Esophagus squamous epithelium (tissue), 5 donors: ENCODE data around the gene AADACL4. TPM values are rescaled to one million over a fixed set of nuclear protein-coding genes. Genes with fewer than 3 reads are reported as not detected.

Source experiments
- DNase-seq: peaks from one replicate; lab custom pipeline; 2025; lab: John Stamatoyannopoulos, UW
- H3K27ac ChIP-seq, 4 donors: fragments of 200-600 bp; sonication (generic); one replicate each; pipeline ENCODE4 v1.5.1; 2016 to 2019; ENCODE audit warnings: mild to moderate bottlenecking in 1 of 4
- H3K27me3 ChIP-seq, 4 donors: fragments of 200-600 bp; sonication (generic); 1 replicate in 3 of 4; 2 replicates in 1 of 4; pipeline versions ENCODE4 v1.5.1 to v1.6.0; 2017 to 2021; ENCODE audit warnings: antibody characterized with exemption in 1 of 4
- H3K36me3 ChIP-seq, 3 donors: fragments of 200-600 bp; sonication (generic); one replicate each; pipeline ENCODE4 v1.5.1; 2016 to 2019
- H3K4me1 ChIP-seq, 3 donors: fragments of 200-600 bp; sonication (generic); one replicate each; pipeline ENCODE4 v1.5.1; 2017 to 2019
- H3K4me3 ChIP-seq, 4 donors: fragments of 200-600 bp; sonication (generic); 1 replicate in 3 of 4; 2 replicates in 1 of 4; pipeline ENCODE4 v1.5.1; 2016 to 2019; ENCODE audit warnings: mild to moderate bottlenecking in 2 of 4, moderate library complexity in 1 of 4
- H3K9me3 ChIP-seq, 3 donors: fragments of 200-600 bp; sonication (generic); one replicate each; pipeline ENCODE4 v1.5.1; 2016 to 2019
- POLR2A ChIP-seq, 4 donors: fragments of 450-650 bp; IDR thresholded peaks; one replicate each; pipeline ENCODE4 v1.6.1; 2017; ENCODE audit warnings: antibody characterized with exemption in 4 of 4, mild to moderate bottlenecking in 4 of 4, moderate library complexity in 3 of 4
- whole genome bisulfite sequencing, 2 donors: methylation state at CpG; one replicate each; pipeline ENCODE4 v1.1.5; 2018; 5-methylcytosine and 5-hydroxymethylcytosine counted together
- intact Hi-C: fragments of 100-400 bp; cut with DNase I; formaldehyde crosslinking; loops from one replicate; pipeline ENCODE4 v1.15.0; 2022
- total RNA-seq, 4 donors: library from RNA; depleted of rRNA; stranded (reverse); fragments of >200 nt; gene quantifications; one replicate each; pipeline ENCODE4 v1.1.0, GENCODE V29; 2016
- TF ChIP-seq, protein P1 (sequence below), 6 experiments: fragments of 450-650 bp in 4 of 6; fragments of 200-600 bp in 2 of 6; sonication (generic) in 2 of 6; IDR thresholded peaks; one replicate each; pipeline ENCODE4 v1.5.1; 2016 to 2019; ENCODE audit warnings: antibody characterized with exemption in 6 of 6, mild to moderate bottlenecking in 4 of 6, moderate library complexity in 4 of 6
- donor health status: DM: yes; HTN: yes; CAD: no.

Gene AADACL4
- total RNA-seq, 4 donors from 2014 or later = not detected

DNA sequence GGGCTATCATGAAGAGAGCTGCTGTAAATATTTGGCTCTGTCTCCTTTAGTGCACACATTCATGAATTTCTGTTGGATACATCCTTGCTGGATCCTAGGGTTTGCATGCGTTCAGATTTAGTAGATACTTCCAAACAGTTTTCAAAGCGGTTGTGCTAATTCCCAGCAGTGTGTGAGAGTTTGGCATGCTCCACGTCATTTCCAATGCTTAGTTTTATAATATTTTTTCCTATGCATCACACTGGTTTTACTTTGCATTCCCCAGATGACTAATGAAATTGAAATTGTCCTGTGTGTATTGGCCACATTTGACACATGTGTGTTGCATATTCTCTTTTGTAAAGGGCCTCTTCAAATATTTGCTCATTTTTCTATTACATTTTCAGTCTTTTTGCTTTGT lies 53.5 kb downstream of the AADACL4 start:
- Histone ChIP-seq H3K27ac (no peak overlapping the region), H3K36me3 (no peaks in the 10 kb centered on the region), H3K27me3 (no peaks in the 10 kb centered on the region), H3K4me3 (no peak overlapping the region), H3K9me3 (no peaks in the 10 kb centered on the region), H3K4me1 (no peaks in the 10 kb centered on the region)
- intact Hi-C loops = no loop called here
- TF ChIP-seq POLR2A (IDR thresholded peaks at IDR 0.05) = no peak
- TF ChIP-seq, protein P1, sequence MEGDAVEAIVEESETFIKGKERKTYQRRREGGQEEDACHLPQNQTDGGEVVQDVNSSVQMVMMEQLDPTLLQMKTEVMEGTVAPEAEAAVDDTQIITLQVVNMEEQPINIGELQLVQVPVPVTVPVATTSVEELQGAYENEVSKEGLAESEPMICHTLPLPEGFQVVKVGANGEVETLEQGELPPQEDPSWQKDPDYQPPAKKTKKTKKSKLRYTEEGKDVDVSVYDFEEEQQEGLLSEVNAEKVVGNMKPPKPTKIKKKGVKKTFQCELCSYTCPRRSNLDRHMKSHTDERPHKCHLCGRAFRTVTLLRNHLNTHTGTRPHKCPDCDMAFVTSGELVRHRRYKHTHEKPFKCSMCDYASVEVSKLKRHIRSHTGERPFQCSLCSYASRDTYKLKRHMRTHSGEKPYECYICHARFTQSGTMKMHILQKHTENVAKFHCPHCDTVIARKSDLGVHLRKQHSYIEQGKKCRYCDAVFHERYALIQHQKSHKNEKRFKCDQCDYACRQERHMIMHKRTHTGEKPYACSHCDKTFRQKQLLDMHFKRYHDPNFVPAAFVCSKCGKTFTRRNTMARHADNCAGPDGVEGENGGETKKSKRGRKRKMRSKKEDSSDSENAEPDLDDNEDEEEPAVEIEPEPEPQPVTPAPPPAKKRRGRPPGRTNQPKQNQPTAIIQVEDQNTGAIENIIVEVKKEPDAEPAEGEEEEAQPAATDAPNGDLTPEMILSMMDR (IDR thresholded peaks at IDR 0.05) = no peak
- DNase-seq = no peak
- 70 to 78% methylated on average over 3 of the region's 3 CpGs for WGBS, 2 donors

DNA sequence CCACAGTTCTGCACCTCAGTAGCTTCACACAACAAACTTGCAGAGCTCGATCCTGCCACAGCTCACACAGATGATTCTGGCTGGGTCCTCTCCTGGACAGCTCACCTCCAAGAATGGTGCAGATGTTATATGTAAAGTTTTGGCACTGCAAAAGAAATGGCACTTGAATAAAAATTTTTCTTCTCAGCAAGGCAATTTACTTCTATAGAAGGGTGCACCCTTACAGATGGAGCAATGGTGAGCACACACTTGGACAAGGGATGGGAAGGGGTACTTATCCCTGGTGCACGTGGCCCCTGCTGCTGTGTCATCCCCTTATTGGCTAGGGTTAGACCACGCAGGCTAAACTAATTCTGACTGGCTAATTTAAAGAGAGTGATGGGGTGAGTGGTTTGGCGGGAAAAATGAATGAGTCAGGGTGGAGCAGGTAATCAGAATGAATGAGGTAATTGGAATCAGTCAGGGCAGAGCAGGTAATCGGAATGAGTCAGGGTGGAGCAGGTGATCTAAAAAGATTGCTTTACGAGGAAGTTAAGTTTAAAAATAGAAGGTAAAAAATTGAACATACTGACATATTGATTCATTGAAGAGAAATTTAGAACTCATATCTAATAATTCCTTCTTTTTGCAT lies 60.1 kb downstream of the AADACL4 start:
- peaks cover 0 to 17% (median 5%) of the 10 kb centered on the region in 3 donors for H3K9me3 ChIP-seq
- H3K36me3 ChIP-seq = no peaks in the 10 kb centered on the region
- no peaks in the 10 kb centered on the region for H3K4me1 ChIP-seq
- no peak overlapping the region for H3K27ac ChIP-seq
- H3K27me3 ChIP-seq = no peaks in the 10 kb centered on the region
- 41 to 50% methylated on average over 6 of the region's 6 CpGs for WGBS, 2 donors
- intact Hi-C loops = no loop called here
- TF ChIP-seq POLR2A (IDR thresholded peaks at IDR 0.05) = no peak
- TF ChIP-seq, protein P1 (IDR thresholded peaks at IDR 0.05) = no peak
- no peak for DNase-seq
- no peak overlapping the region for H3K4me3 ChIP-seq

DNA sequence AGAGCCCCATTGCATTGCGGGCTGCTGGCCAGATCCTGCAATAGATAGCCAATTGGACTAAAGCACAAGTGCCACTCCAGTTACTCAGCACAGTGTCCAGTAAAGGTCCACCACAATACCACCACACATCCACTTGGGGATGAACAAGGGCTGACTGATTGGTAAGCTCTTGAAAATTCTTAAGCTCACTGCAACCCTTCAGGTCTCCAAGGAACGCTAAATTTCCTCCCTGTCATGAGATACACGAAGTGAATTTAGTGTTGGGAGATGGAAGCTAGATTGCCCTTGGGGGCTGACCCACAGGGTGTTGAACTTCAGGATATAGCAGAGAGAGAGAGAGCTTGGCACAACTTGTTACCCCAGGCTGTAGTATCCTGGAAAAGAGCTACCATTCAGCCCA lies 62.2 kb downstream of the AADACL4 start:
- H3K4me1 ChIP-seq = no peaks in the 10 kb centered on the region
- H3K4me3 ChIP-seq = no peak overlapping the region
- TF ChIP-seq POLR2A (IDR thresholded peaks at IDR 0.05) = no peak
- TF ChIP-seq, protein P1 (IDR thresholded peaks at IDR 0.05) = no peak
- peaks cover 0 to 17% (median 5%) of the 10 kb centered on the region in 3 donors for H3K9me3 ChIP-seq
- no peak for DNase-seq
- no peaks in the 10 kb centered on the region for H3K27me3 ChIP-seq
- intact Hi-C loops = no loop called here
- no peak overlapping the region for H3K27ac ChIP-seq
- 69 to 88% methylated on average over 3 of the region's 3 CpGs for WGBS, 2 donors
- H3K36me3 ChIP-seq = no peaks in the 10 kb centered on the region

DNA sequence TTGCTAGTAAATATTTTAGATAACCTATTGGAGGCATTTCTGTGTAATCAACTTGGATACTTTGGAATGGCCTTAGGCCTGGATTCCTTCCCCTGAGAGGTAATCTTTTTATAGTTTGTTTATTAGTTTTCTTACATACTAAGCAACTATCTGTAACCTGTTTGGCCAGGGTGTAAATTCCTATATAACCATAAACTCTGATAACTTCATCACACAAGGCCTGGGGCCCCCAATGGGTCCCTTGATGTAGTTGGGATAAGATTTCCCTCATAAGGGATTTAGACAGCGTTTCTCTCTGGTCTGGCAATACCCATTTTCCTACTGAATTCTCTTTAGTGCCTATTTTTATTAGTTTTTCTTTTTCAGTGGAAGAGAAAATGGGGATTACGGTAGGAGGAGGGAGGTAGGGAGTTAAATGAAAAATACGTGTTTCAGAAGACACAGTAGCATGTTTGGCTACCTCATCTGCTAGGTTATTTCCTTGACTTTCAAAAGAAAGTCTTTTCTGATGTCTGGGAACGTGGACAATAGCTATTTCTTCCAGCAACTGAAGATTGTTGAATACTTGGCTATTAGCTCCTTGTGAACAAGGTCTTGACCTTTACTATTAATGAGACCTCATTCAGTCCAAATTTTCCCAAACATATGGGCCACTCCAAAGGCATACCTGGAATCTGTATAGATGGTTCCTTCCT lies 64.7 kb downstream of the AADACL4 start:
- no peak for DNase-seq
- intact Hi-C loops = no loop called here
- no peak overlapping the region for H3K4me3 ChIP-seq
- H3K36me3 ChIP-seq = no peaks in the 10 kb centered on the region
- H3K27ac ChIP-seq = no peak overlapping the region
- no peaks in the 10 kb centered on the region for H3K4me1 ChIP-seq
- 73 to 76% methylated on average over 4 of the region's 4 CpGs for whole genome bisulfite sequencing, 2 donors
- TF ChIP-seq, protein P1 (IDR thresholded peaks at IDR 0.05) = no peak
- no peak for TF ChIP-seq POLR2A (IDR thresholded peaks at IDR 0.05)
- peaks cover 0 to 12% (median 0%) of the 10 kb centered on the region in 4 donors for H3K27me3 ChIP-seq
- peaks cover 0 to 11% (median 2%) of the 10 kb centered on the region in 3 donors for H3K9me3 ChIP-seq

DNA sequence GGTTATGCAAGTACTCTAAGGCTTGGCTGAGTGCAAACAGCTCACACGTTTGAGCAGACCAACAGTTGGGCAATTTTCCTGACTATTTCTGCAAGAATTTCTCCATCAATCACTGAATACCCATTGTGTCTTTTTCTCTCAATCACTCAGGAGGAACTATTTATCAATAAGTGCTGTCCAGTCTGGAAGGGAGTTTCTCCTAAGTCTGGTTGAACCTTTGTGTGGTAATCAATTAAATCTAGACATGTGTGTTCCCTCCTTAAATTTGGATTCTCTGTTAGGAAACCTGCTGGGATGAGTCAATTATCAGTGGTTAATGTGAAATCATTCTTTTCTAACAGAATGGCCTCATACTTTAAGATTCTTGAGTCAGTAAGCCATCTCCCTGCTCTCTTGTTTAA lies 65.2 kb downstream of the AADACL4 start:
- no peak for DNase-seq
- no peaks in the 10 kb centered on the region for H3K4me1 ChIP-seq
- 0 to 17% methylated on average over 1 of the region's 1 CpG for WGBS, 2 donors

More for the DNA sequence above, 65.2 kb downstream of the AADACL4 start:
- Histone ChIP-seq H3K9me3 (peaks cover 0 to 5% (median 0%) of the 10 kb centered on the region in 3 donors), H3K36me3 (no peaks in the 10 kb centered on the region), H3K27me3 (peaks cover 0 to 12% (median 0%) of the 10 kb centered on the region in 4 donors), H3K4me3 (no peak overlapping the region), H3K27ac (no peak overlapping the region)
- no peak for TF ChIP-seq POLR2A (IDR thresholded peaks at IDR 0.05)
- TF ChIP-seq, protein P1 (IDR thresholded peaks at IDR 0.05) = no peak
- intact Hi-C loops = no loop called here
